K562 (cell line): ENCODE data around the gene TMIGD3. TPM values are rescaled to one million over a fixed set of nuclear protein-coding genes. Genes with fewer than 3 reads are reported as not detected.

Experiments used
- BRD4 ChIP-seq: fragments of 200-600 bp; sonication (generic); IDR thresholded peaks from 2 replicates; pipeline ENCODE4 v1.6.1; 2017; ENCODE audit warnings: inconsistent platforms
- GABPA ChIP-seq: fragments of 200-800 bp; sonication (Bioruptor generic); conservative IDR thresholded peaks from 2 replicates; pipeline ENCODE4 v1.6.1; 2016; ENCODE audit warnings: low read depth, missing genetic modification characterization, missing compliant biosample characterization
- GATAD2B ChIP-seq: fragments of 450-650 bp; IDR thresholded peaks from 2 replicates; pipeline ENCODE4 v1.6.1; 2017; ENCODE audit warnings: mild to moderate bottlenecking, borderline replicate concordance
- HDAC2 ChIP-seq: fragments of 450-650 bp; IDR thresholded peaks from 2 replicates; pipeline ENCODE4 v1.6.1; 2016; ENCODE audit warnings: mild to moderate bottlenecking
- HDGF ChIP-seq: fragments of 450-650 bp; IDR thresholded peaks from 2 replicates; pipeline ENCODE4 v1.6.1; 2016
- HNRNPL ChIP-seq: fragments of 200-400 bp; formaldehyde crosslinking; IDR thresholded peaks from 2 replicates; pipeline ENCODE4 v1.6.1; 2017; ENCODE audit warnings: low read depth, mild to moderate bottlenecking, low read length
- LEF1 ChIP-seq: fragments of 450-650 bp; IDR thresholded peaks from 2 replicates; pipeline ENCODE4 v1.6.1; 2016; ENCODE audit warnings: mild to moderate bottlenecking
- MTA1 ChIP-seq: fragments of 450-650 bp; IDR thresholded peaks from 2 replicates; pipeline ENCODE4 v1.6.1; 2017; ENCODE audit warnings: borderline replicate concordance
- RB1 ChIP-seq: fragments of 450-650 bp; IDR thresholded peaks from 2 replicates; pipeline ENCODE4 v1.6.1; 2017; ENCODE audit warnings: low read depth, mild to moderate bottlenecking
- TAF1 ChIP-seq: IDR thresholded peaks from 2 replicates; pipeline ENCODE4 v1.6.1; 2011; ENCODE audit warnings: mild to moderate bottlenecking, low read length, moderate library complexity; ENCODE audit not compliant: insufficient read depth, control insufficient read depth, severe bottlenecking; ENCODE audit errors: extremely low read depth
- ZBTB17 ChIP-seq: fragments of 450-650 bp; formaldehyde crosslinking; IDR thresholded peaks from 2 replicates; pipeline ENCODE4 v1.4.0; 2020; ENCODE audit warnings: mild to moderate bottlenecking
- ZC3H4 ChIP-seq: sonication (generic); formaldehyde crosslinking; IDR thresholded peaks from 2 replicates; pipeline ENCODE4 v1.9.0; 2021; ENCODE audit warnings: missing genetic modification reagents, borderline replicate concordance
- ZNF311 ChIP-seq: fragments of 250-450 bp; sonication (Bioruptor Pico); IDR thresholded peaks from 2 replicates; pipeline ENCODE4 v1.4.0; 2020; ENCODE audit warnings: mild to moderate bottlenecking, moderate library complexity
- ZNF76 ChIP-seq: fragments of 250-450 bp; sonication (Bioruptor Pico); IDR thresholded peaks from 2 replicates; pipeline ENCODE4 v1.4.0; 2020; ENCODE audit warnings: mild to moderate bottlenecking, moderate library complexity, borderline replicate concordance
- ZNF766 ChIP-seq: fragments of 200-800 bp; sonication (Bioruptor generic); conservative IDR thresholded peaks from 2 replicates; pipeline ENCODE4 v1.6.1; 2016; ENCODE audit warnings: missing genetic modification characterization, missing compliant biosample characterization
- polyA plus RNA-seq, 8 experiments: library from polyadenylated mRNA; depleted of rRNA in 4 of 8; stranded (reverse) in 5 of 8; unstranded in 3 of 8; fragments of >200 nt; fragmentation: Nextera tagmentation in 2 of 8; fragmentation: Illumina TruSeq in 1 of 8; extraction: Ambion mirVana in 2 of 8; extraction: Trizol in 1 of 8; gene quantifications; 2 replicates each; pipeline versions ENCODE4 v1.2.1 to v1.2.3, GENCODE V29; 2011 to 2014; ENCODE audit warnings: inconsistent platforms in 1 of 8, missing spikeins in 1 of 8
- total RNA-seq, 7 experiments: library from RNA; depleted of rRNA in 6 of 7; stranded (reverse); fragments of >200 nt in 6 of 7; fragmentation: Illumina TruSeq in 2 of 7; extraction: Trizol in 2 of 7; gene quantifications; 2 replicates each; pipeline versions ENCODE4 v1.2.1 to v1.2.3, GENCODE V29; 2011 to 2021; ENCODE audit warnings: low replicate concordance in 1 of 7
- TF ChIP-seq, protein P1 (sequence below): sonication (generic); formaldehyde crosslinking; IDR thresholded peaks from 2 replicates; pipeline ENCODE4 v1.8.0; 2022; ENCODE audit warnings: mild to moderate bottlenecking, missing genetic modification reagents
- TF ChIP-seq, protein P2 (sequence below): fragments of 250-450 bp; sonication (Bioruptor Pico); IDR thresholded peaks from 2 replicates; pipeline ENCODE4 v1.5.0; 2021
- TF ChIP-seq, protein P3 (sequence below): fragments of 450-650 bp; IDR thresholded peaks from 2 replicates; pipeline ENCODE4 v1.7.1; 2018; ENCODE audit warnings: mild to moderate bottlenecking, low read depth; ENCODE audit not compliant: partially characterized antibody

Gene TMIGD3
- total and polyA plus RNA-seq, 9 of the 15 experiments (the other 6 are each of a cell fraction or from before 2014, with no cell fraction given): 0.11 to 0.13 (median 0.11) TPM; not detected in 6

DNA sequence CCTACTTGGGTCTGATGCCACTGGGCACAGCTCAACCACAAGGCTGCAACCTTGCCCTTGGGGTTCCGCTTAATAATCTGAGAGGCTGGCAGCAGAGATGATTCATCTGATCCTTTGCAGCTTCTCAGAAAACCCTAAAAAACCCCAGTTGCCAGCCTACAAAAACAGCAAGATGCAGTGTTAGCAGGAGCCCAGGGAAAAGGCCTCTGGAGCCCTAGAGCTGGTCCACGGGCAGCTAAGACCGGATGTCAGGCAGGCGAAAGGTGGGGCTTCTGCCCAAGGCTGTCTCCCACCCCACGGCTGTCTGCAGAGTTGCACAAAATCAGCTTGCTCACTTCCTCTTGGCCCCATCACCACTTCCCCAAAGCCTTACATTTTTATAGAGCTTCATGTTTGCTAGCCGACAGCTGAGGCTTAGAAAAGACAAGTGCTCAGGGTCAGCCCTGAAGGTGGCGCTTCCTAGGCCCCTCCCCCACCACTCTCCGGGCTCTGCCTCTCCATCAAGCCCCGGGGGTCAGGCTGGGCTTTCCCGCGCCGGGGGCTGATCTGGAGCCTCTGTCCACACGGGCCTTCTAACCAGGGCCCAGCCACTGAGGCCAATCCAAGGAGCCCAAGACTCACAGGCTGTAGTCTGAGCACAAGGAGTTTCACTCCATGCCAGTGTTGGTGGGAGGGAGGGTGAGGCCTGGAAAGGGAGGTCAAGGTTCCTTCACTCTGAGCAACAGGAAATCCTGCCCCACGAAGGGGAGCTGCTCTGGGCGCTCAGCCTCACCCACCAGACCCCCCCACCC is 4.2 kb upstream of the TMIGD3 start (continued):
- TF ChIP-seq, protein P1, sequence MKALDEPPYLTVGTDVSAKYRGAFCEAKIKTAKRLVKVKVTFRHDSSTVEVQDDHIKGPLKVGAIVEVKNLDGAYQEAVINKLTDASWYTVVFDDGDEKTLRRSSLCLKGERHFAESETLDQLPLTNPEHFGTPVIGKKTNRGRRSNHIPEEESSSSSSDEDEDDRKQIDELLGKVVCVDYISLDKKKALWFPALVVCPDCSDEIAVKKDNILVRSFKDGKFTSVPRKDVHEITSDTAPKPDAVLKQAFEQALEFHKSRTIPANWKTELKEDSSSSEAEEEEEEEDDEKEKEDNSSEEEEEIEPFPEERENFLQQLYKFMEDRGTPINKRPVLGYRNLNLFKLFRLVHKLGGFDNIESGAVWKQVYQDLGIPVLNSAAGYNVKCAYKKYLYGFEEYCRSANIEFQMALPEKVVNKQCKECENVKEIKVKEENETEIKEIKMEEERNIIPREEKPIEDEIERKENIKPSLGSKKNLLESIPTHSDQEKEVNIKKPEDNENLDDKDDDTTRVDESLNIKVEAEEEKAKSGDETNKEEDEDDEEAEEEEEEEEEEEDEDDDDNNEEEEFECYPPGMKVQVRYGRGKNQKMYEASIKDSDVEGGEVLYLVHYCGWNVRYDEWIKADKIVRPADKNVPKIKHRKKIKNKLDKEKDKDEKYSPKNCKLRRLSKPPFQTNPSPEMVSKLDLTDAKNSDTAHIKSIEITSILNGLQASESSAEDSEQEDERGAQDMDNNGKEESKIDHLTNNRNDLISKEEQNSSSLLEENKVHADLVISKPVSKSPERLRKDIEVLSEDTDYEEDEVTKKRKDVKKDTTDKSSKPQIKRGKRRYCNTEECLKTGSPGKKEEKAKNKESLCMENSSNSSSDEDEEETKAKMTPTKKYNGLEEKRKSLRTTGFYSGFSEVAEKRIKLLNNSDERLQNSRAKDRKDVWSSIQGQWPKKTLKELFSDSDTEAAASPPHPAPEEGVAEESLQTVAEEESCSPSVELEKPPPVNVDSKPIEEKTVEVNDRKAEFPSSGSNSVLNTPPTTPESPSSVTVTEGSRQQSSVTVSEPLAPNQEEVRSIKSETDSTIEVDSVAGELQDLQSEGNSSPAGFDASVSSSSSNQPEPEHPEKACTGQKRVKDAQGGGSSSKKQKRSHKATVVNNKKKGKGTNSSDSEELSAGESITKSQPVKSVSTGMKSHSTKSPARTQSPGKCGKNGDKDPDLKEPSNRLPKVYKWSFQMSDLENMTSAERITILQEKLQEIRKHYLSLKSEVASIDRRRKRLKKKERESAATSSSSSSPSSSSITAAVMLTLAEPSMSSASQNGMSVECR (CRISPR knock-in tag): no peak; the same call in 1 of the 2 replicates
- no peak for TF ChIP-seq TAF1
- TF ChIP-seq, protein P2, sequence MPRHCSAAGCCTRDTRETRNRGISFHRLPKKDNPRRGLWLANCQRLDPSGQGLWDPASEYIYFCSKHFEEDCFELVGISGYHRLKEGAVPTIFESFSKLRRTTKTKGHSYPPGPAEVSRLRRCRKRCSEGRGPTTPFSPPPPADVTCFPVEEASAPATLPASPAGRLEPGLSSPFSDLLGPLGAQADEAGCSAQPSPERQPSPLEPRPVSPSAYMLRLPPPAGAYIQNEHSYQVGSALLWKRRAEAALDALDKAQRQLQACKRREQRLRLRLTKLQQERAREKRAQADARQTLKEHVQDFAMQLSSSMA (CRISPR knock-in tag): no peak
- peak; percentile 71 for TF ChIP-seq HDAC2
- peak; percentile 52 for TF ChIP-seq MTA1
- TF ChIP-seq RB1: peak; percentile 79
- TF ChIP-seq, protein P3, sequence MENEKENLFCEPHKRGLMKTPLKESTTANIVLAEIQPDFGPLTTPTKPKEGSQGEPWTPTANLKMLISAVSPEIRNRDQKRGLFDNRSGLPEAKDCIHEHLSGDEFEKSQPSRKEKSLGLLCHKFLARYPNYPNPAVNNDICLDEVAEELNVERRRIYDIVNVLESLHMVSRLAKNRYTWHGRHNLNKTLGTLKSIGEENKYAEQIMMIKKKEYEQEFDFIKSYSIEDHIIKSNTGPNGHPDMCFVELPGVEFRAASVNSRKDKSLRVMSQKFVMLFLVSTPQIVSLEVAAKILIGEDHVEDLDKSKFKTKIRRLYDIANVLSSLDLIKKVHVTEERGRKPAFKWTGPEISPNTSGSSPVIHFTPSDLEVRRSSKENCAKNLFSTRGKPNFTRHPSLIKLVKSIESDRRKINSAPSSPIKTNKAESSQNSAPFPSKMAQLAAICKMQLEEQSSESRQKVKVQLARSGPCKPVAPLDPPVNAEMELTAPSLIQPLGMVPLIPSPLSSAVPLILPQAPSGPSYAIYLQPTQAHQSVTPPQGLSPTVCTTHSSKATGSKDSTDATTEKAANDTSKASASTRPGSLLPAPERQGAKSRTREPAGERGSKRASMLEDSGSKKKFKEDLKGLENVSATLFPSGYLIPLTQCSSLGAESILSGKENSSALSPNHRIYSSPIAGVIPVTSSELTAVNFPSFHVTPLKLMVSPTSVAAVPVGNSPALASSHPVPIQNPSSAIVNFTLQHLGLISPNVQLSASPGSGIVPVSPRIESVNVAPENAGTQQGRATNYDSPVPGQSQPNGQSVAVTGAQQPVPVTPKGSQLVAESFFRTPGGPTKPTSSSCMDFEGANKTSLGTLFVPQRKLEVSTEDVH: no peak
- TF ChIP-seq ZBTB17 (CRISPR knock-in tag): peak; percentile 55
- peak; percentile 66 for TF ChIP-seq GABPA (tag)
- 0 out of 2 replicates have a peak, but pooled peaks have one; percentile 46 for TF ChIP-seq LEF1
- TF ChIP-seq ZNF311: peak; percentile 24; the same call in 1 of the 2 replicates
- TF ChIP-seq HDGF: peak; percentile 39; the same call in 1 of the 2 replicates
- no peak for TF ChIP-seq ZC3H4 (CRISPR knock-in tag)
- 0 out of 2 replicates have a peak, but pooled peaks have one; percentile 41 for TF ChIP-seq BRD4
- peak; percentile 54; the same call in 1 of the 2 replicates for TF ChIP-seq ZNF76 (CRISPR knock-in tag)
- no peak for TF ChIP-seq HNRNPL
- no peak for TF ChIP-seq GATAD2B
- TF ChIP-seq ZNF766 (CRISPR knock-in tag): peak; percentile 73
